Nephron (organoid): ENCODE data around the gene RPSA.
A peak's percentile ranks its signal among the peaks of the same experiment; 100 is the strongest.

Source experiments
- H3K27ac Mint-ChIP-seq, 3 experiments: 2 replicates each; pipeline ENCODE4 v1.8.0; 2020; ENCODE audit warnings: mixed read lengths in 3 of 3, mild to moderate bottlenecking in 2 of 3, moderate library complexity in 1 of 3
- H3K27me3 Mint-ChIP-seq: 2 replicates; pipeline ENCODE4 v1.8.0; 2021; ENCODE audit warnings: low read depth, mild to moderate bottlenecking, moderate library complexity, mixed read lengths
- H3K36me3 Mint-ChIP-seq: 2 replicates; pipeline ENCODE4 v1.8.0; 2020; ENCODE audit warnings: low read depth, mixed read lengths
- H3K4me1 Mint-ChIP-seq: 2 replicates; pipeline ENCODE4 v1.8.0; 2020; ENCODE audit warnings: mixed read lengths
- H3K4me3 Mint-ChIP-seq, 3 experiments: 2 replicates each; pipeline ENCODE4 v1.8.0; 2020; ENCODE audit warnings: mild to moderate bottlenecking in 3 of 3, mixed read lengths in 3 of 3, moderate library complexity in 2 of 3
- H3K9me3 Mint-ChIP-seq: 2 replicates; pipeline ENCODE4 v1.8.0; 2020; ENCODE audit warnings: mixed read lengths
- TF ChIP-seq, protein P1 (sequence below), 3 experiments: fragments of 200-600 bp; sonication (generic); IDR thresholded peaks; one replicate each; pipeline ENCODE4 v1.5.0; 2021; ENCODE audit warnings: antibody characterized with exemption in 3 of 3; ENCODE audit not compliant: unreplicated experiment in 3 of 3

RPSA gene

GRCh38 chr3:39420543-39420942, 14.0 kb downstream of the RPSA start:
- H3K9me3 Mint-ChIP-seq = no peaks in the 10 kb centered on the region
- no peaks in the 10 kb centered on the region for H3K4me1 Mint-ChIP-seq
- H3K4me3 Mint-ChIP-seq = no peak overlapping the region
- H3K36me3 Mint-ChIP-seq = no peaks in the 10 kb centered on the region
- no peak overlapping the region for H3K27ac Mint-ChIP-seq
- TF ChIP-seq, protein P1, sequence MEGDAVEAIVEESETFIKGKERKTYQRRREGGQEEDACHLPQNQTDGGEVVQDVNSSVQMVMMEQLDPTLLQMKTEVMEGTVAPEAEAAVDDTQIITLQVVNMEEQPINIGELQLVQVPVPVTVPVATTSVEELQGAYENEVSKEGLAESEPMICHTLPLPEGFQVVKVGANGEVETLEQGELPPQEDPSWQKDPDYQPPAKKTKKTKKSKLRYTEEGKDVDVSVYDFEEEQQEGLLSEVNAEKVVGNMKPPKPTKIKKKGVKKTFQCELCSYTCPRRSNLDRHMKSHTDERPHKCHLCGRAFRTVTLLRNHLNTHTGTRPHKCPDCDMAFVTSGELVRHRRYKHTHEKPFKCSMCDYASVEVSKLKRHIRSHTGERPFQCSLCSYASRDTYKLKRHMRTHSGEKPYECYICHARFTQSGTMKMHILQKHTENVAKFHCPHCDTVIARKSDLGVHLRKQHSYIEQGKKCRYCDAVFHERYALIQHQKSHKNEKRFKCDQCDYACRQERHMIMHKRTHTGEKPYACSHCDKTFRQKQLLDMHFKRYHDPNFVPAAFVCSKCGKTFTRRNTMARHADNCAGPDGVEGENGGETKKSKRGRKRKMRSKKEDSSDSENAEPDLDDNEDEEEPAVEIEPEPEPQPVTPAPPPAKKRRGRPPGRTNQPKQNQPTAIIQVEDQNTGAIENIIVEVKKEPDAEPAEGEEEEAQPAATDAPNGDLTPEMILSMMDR (IDR thresholded peaks at IDR 0.05; ENCODE audit: unreplicated experiment in 3 of 3) = no peak
- H3K27me3 Mint-ChIP-seq = no peaks in the 10 kb centered on the region

GRCh38 chr3:39423436-39423970, 17.0 kb downstream of the RPSA start:
- Mint-ChIP-seq H3K4me1 (no peaks in the 10 kb centered on the region), H3K27me3 (no peaks in the 10 kb centered on the region), H3K4me3 (no peak overlapping the region), H3K36me3 (no peaks in the 10 kb centered on the region), H3K9me3 (no peaks in the 10 kb centered on the region), H3K27ac (no peak overlapping the region)
- TF ChIP-seq, protein P1 (IDR thresholded peaks at IDR 0.05; ENCODE audit: unreplicated experiment in 3 of 3) = no peak

GRCh38 chr3:39426312-39426711, 19.8 kb downstream of the RPSA start:
- Mint-ChIP-seq H3K9me3 (no peaks in the 10 kb centered on the region), H3K4me1 (no peaks in the 10 kb centered on the region), H3K27me3 (no peaks in the 10 kb centered on the region), H3K27ac (no peak overlapping the region), H3K36me3 (no peaks in the 10 kb centered on the region), H3K4me3 (no peak overlapping the region)
- TF ChIP-seq, protein P1 (IDR thresholded peaks at IDR 0.05; ENCODE audit: unreplicated experiment in 3 of 3) = no peak

DNA sequence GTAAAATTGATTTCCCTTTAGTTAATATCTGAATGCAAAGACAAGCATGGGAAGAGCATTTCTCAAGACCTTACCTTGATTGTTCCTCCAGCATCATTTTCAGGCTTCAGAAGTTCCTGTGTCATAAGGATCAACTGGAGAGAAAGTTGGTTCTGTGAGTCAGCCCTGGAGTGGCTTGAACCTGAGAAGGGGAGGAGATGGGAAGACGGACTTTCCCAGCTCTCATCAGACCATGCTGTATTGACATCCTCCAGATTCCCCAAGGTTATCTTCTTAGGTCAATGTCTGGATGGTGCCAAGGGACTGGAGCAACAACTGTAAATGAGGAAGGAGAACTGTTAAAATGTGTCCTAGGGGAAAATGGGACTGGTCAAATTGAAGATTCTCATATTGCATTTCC, 21.0 kb downstream of the RPSA start:
- Mint-ChIP-seq H3K4me1 (no peaks in the 10 kb centered on the region), H3K9me3 (no peaks in the 10 kb centered on the region), H3K27ac (no peak overlapping the region), H3K4me3 (no peak overlapping the region), H3K27me3 (no peaks in the 10 kb centered on the region), H3K36me3 (no peaks in the 10 kb centered on the region)
- TF ChIP-seq, protein P1 (IDR thresholded peaks at IDR 0.05; ENCODE audit: unreplicated experiment in 3 of 3) = no peak

DNA sequence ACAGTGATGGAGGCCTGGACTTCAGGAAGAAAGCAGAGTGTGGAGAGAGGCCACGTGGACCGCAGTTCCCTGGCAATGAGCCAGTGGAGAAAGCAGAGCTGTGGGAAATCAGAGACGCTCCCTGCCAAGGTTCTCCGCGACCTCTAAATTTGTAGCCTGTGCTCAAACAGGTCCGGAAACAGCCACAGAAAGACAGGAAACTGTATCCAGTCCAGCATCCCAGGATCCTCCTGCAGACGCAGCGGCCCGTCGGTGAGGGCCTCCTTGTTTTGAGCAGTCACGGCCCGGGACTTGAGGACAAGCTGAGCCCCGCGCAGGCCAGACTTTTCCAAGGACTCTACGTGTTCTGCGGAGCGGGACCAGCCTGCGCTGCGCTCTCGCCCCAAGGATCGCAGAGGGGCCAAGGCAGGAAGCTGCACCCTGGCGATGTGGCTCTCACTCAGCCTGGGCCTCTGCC, 22.3 kb downstream of the RPSA start:
- Mint-ChIP-seq H3K27me3 (no peaks in the 10 kb centered on the region), H3K36me3 (no peaks in the 10 kb centered on the region), H3K4me1 (no peaks in the 10 kb centered on the region), H3K9me3 (no peaks in the 10 kb centered on the region), H3K4me3 (no peak overlapping the region), H3K27ac (no peak overlapping the region)
- TF ChIP-seq, protein P1 (IDR thresholded peaks at IDR 0.05; ENCODE audit: unreplicated experiment in 3 of 3) = no peak

DNA sequence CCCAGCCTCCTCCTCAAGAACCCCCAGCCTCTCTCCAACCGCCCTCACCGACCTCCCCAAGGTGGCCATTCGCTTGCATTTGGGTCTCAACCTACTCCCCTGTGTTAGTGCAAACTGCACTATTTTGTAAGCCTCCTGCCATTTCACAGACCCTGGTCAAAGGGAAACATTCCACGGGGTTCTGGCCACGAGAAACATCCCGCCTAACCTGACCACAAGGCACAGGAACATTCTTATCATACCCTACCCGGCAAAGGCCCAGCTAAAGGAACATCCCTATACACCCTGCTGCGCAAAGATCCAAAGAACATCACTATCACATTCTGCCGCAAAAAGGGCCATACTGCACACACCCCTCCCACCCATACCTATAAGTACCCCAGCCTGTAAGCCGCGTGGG, 22.9 kb downstream of the RPSA start:
- no peak overlapping the region for H3K4me3 Mint-ChIP-seq
- TF ChIP-seq, protein P1 (IDR thresholded peaks at IDR 0.05; ENCODE audit: unreplicated experiment in 3 of 3) = no peak
- no peaks in the 10 kb centered on the region for H3K4me1 Mint-ChIP-seq
- peak overlapping the region in 1 of 3 experiments; percentile 6 for H3K27ac Mint-ChIP-seq
- no peaks in the 10 kb centered on the region for H3K9me3 Mint-ChIP-seq
- H3K36me3 Mint-ChIP-seq = no peaks in the 10 kb centered on the region
- H3K27me3 Mint-ChIP-seq = no peaks in the 10 kb centered on the region
